Stimulated activated CD4-positive, alpha-beta T cell treated with anti-CD3 and anti-CD28 coated beads, Interleukin-2, amount 100 ng/mL, for 4 hours (primary cell): ENCODE data around the gene SNED1.

Experiments used
- DNase-seq: peaks from one replicate; pipeline ENCODE4 v3.0.0-alpha.2; 2020; ENCODE audit warnings: low read depth

SNED1 gene

DNA sequence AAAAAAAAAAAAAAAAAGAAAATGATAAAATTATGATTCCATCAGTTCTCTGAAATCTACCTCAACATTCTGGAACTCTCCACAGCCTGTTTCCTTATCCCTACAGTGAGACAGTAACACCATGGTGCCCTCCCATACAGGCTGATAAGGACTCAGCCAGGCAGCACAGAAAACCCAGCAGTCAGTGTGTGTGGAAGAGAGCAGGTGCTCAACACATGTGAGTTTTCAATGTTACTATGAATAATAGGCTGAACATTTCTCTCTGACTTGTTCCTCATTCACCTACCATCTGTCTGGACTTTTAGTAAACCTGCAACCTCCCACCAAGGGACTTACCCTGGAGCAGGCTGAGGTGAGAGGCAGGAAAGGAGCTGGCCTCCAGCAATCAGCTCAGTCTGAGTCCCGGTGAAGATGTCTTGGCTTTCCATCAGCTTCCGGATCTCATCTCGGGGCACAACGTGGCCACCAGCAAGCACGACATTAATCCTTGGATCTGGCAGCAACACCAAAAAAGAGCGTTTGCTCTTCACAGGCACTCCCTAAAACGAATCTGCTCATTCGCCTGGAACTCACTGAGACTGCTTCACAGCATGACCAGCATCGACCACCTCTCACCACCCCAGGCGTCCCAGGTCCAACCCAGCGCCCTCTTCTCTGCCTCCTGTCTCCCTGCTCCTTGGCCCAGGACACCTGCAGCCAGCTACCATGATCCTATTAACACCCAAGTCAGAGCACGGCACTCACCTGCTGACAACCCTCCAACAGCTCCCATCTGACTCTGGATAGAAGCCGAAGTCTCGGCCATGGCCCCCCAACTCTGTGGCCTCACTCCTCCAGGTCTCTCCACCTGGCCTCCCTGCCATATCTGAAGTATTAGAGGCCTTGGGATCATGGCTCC lies 134.4 kb downstream of the SNED1 start:
- DNase-seq = no peak

DNA sequence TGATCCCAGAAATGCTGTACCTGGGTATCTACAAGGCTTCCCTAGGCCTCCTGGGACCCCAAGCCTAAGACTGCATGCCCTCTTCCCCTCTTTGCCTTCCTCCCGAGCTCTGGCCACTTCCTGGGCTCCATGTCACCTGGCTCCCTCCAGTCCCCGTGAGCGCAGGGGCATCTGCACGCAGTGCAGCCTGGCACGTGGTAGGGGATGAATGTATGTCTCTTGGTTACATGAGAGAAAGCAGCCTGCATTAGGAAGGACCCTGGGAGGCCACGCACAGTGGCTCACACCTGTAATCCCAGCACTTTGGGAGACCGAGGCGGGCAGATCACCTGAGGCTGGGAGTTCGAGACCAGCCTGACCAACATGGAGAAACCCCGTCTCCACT lies 135.0 kb downstream of the SNED1 start:
- DNase-seq = no peak

DNA sequence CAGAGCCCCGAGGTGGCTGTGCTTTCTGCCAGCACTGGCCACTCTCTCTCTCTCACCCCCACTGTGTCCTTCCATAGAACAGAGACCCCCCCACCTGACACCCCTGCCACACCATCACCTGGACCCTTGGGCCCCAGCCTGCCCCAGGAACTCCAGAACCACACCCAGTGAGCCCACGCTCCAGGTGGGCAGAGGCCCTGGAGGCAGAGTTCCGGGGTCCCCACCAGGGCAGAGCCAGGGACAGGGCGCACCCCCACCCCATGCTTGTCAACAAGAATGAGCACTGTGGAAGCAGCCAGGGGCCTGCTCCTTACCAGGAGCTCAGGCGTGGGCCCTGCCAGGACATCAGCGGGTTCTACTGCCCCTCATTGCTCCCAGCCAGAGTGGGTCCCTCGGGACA lies 136.3 kb downstream of the SNED1 start:
- DNase-seq = no peak

DNA sequence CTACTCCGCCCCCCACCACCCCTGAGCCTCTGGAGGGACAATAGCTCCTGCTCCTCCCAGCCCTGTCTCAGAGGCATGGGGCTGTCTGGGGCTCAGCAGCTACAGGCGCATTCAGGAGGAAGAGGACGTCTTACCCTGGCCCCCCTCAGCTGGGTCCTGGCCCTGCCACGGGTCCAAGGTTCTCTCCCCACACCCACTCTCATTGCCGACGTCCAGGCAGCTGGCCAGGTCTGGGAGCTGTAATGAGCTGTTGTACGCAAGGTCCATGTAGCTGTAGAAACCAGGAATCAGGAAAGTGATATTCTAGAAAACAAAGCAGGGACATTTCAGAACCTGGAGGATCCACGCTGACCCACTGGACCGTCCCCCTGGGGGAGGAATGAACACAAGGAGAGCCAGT lies 137.3 kb downstream of the SNED1 start:
- no peak for DNase-seq

DNA sequence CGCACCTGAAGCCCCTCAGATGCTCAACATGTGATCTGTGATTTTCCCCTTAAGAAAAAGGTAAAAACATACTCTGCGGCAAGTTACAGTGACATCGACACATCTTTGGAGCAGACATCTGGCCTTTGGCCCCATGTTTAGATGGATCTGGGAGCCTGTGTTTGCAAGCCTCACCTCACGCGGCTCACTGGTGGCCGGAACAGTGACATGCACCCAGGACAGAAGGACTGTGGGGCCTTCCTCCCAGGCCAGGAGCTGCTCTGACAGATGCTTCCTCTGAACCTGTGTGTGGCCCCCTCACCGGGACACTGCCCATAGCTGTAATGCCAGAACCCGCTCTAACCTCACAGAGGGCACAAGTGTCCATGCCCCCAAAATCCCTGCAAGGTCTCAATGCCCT lies 137.8 kb downstream of the SNED1 start:
- no peak for DNase-seq

DNA sequence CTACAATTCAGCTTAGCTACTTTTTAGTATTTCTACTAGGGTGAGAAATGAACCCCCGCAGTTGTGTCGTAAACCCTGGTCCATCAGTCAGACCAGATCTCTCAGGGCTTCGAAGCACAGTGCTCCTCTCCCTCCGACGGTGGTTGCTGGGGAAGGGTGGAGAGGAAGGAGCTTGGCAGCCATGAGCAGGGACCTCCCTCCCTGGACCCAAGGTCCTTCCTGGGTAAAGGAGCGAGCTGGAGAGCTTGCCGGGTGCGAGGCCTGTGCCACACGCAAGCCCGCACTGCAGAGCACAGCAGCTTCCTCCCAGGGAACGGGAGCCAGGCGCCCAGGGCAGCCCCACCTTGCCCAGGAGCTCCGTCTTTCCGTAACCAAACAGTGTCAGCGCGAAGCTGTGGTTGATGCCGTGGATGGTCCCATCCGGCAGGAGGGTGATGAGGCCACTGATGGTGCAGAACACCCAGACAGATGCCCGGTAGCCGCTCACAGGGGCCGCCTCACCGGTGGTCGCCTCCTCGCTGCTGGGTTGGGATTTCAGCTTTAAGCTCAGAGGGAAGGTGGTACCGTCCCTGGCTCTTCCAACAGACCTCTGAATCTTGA lies 138.3 kb downstream of the SNED1 start:
- DNase-seq = no peak

DNA sequence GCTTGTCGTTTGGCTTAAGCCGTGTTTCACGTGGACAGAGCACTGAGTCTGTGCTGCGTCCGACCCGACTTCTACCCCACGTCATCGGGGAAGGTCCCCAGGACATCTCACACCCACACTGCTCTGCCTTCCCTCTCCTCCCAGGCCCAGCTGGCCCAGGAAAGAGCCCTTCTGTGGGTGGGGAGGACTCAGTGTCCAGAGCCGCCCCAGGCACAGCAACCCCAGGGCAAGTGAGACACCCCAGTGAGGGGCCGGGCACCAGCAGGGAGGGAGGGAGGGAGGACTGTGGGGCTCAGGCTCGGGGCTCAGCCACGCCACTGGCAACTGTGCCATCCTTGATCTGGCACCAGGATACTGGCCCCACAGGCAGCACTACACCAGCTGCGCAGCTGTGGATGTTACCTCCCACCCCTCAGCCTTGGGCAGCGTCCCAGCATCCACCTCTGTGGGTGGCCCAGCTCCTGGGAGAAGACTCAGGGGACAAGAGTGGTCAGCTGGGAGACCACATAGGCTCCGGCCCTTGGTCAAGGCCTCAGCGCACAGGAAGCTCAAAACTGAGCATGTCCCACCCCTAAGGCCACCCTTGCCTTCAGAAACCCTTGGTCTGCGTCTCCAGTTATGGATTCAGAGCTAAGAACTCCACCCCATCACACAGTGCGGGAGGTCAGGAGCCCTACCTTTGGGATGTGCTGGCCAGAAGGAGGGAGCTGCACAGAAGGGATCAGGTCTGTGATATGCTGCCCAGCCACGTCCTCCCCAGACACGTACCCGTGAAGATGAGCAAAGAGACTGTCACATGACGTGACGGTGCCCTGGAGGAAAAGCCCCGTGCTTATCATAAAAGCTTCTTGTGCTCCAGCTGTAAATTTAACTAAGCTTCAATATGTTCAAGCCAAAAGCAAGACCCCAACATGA lies 139.1 kb downstream of the SNED1 start:
- DNase-seq = no peak

DNA sequence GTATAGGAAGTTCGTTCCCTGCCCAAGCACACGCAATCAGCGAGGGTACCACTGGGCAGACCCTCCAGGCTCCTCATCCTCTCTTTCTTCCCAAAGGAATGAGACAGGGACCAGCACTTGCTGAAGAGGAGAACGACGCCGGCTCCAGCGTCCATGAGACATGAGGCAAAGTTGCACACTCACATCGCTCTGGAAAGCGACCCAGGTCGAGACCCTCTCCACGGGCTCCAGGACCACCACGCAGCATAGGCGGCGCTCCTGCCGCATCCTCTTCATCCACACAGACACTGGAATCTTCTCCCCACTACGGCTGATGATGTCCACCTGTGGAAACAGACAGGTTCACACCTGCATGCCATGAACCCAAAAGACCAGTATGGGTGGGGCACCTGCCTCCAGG lies 140.1 kb downstream of the SNED1 start:
- no peak for DNase-seq

DNA sequence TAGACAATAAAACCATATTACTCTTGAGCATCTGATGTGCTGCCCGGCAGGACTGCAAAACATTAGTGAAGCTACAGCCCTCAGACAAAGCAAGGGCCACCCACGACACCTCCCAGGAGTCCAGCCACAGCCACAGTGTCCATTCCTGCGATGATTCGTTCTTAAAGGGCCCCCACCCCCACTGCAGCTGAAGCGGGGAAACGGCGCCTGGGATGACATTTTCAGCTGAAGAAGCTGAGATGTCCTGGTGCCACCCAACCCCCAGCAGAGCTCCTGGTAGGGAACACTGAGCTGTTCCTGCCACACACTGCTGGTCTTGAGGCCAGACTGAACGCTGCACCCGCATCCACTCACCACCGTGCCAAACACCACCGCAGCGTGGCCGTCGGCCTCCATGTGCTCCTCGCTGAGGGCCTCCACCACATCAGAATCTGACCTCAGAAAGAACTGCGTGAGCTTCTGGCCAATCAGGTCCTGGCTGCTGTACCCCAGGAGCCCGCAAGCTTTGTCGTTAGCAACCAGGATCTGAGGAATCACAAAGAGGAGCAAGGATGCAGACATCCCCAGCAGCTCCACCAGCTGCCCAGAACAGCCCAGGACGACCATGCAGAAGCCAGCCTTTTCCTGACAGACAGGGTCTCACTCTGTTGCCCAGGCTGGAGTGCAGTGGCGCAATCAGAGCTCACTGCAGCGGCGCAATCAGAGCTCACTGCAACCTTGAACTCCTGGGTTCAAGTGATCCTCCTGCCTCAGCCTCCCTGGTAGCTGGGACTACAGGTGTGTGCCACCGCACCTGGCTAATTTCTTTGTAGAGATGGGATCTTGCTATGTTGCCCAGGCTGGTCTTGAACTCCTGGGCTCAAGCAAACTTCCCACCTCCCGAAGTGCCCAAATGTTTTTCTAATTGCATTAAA lies 141.4 kb downstream of the SNED1 start:
- no peak for DNase-seq

DNA sequence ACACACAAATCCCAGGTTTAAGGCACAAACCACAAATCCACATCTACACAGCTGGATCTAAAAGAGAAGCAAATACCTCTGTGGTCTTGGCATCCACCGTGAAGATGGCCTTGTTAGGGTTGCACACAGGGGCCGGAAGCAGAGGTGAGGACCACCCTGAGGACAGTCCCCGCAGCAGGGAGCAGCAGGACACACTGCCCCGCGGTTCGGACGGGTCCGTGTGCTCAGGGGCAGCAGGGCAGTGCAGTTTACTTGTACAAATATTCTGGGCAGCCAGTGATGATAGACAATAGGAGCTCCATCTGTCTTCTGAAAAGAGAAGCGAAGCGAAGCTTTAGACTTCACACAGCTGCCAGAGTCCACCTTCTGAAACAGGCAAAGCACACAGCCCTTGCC lies 142.0 kb downstream of the SNED1 start:
- DNase-seq = no peak

DNA sequence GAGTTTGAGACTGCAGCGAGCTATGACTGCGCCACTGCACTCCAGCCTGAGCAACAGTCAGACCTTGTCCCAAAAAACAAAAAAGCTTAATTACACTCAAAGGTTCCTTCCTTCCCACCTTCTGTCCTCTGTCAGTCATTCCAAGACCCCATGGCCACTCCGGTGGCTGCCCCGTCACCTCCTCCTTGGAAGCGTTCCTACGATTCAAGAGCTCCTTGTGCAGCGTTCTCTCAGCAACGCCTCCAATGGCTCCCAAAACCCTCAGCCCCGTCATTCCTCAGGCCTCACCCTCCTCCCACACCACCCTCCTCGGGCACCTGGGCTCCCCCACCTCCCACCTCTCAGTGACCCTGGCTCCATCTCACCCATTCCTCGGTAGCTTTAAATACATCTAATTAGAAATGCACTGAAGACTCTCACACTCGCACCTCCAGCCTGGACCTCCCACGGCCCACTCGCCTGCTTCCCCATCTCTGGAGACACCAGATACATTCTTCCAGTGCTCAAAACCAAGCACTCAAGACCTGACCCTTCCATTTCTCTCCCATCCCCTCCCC lies 142.9 kb downstream of the SNED1 start:
- no peak for DNase-seq

DNA sequence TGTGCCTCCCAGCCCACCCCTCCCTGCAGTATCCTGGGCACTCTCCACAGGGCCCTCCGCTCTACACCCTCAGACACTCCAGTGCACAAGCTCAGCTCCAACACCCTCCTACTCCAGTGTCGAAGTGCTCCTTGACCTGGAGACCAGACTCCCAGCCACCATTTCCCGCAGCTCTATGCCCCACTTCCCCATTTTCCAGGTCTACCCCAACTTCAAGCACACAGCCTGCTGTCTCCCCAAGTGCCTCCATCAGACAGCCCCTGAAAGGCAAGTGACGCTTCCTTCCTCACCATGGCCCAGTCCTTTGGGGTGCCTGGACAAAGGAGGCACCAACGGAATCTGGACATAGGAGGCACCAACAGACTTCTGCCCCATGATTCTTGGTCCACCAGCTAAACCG lies 143.6 kb downstream of the SNED1 start:
- no peak for DNase-seq

DNA sequence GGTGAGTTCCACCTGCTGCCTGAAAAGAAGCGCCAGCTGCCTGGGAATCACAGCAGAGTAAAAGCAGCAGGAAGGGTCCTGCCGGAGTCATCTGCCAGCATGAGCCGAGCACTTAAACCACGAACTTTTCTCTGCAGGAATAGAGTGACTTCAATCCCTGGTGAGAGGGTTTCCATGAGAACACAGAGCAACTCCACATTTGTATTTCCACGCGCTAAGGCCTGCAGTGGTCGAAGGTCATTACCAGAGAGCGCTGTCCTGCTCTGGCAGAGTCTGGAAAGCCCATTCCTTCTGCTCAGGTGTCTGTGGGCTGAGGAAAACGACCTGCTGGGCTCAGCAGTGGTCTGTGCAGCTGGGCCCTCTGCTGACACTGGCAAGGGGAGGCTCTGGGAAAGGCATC lies 144.2 kb downstream of the SNED1 start:
- no peak for DNase-seq
